ENCODE results near the gene SRSF4.

Gene SRSF4

DNA sequence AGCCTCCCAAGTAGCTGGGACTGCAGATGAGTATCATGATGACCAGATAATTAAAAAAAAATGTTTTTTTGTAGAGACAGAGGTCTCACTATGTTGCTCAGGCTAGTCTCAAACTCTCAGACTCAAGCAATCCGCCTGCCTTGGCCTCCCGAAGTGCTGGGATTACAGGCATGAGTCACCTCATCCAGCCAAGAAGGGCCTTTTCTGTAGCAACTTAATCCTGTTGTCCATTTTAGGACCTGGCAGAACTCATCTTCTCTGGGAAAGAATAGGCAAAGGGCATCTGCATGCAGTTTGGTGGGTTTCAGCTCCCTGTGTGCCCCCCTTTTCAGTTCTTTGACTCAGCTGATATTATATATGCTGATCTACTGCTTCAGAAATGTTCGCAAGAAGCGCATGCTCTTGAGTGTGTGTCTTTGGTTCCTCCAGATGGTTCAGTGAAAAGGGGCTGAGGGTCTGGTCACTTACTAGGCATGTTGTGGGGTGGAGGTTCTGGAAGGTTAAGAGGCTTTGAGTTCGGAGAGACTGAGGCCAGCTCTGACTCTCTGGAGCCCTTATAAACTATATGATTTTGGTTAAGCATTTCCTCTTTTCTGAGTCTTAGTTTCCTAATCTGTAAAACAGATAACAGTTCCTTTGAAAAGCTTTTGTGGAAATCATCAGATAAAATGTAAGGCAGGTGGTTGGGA lies 19.4 kb upstream of the SRSF4 start:
- no peak for DNase-seq (ENCODE audit: low read depth in 2 of 2)

DNA sequence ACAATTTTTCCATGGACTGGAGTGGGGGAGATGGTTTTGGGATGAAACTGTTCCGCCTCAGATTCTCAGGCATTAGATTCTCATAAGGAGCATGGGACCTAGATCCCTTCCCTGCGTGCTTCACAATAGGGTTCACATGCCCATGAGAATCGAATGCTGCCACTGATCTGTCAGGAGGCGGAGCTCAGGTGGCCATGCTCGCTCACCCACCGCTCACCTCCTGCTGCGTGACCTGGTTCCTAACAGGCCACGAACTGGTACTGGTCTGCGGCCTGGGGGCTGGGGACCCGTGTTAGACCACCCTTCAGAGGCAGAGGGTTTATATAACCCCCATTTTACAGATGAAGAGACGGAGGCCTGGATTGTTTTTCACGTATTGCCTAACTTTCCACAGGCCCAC lies 16.3 kb upstream of the SRSF4 start:
- DNase-seq (ENCODE audit: low read depth in 2 of 2) = no peak

DNA sequence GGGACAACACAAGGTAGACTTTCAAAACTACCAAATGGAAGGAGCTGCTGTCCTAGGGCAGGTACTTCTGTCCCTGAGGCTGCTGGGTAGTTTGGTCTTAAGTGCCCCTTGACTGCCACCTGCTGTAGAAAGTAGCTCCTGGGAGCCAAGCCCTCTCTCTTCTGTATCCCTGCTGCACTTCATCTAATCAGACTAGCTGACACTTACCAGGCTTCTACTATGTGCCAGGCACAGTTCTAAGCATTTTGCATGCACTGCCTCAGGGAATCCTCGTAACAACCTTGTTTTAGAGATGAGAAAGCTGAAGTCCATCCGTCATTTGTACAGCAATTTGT lies 15.9 kb upstream of the SRSF4 start:
- DNase-seq (ENCODE audit: low read depth in 2 of 2) = no peak

DNA sequence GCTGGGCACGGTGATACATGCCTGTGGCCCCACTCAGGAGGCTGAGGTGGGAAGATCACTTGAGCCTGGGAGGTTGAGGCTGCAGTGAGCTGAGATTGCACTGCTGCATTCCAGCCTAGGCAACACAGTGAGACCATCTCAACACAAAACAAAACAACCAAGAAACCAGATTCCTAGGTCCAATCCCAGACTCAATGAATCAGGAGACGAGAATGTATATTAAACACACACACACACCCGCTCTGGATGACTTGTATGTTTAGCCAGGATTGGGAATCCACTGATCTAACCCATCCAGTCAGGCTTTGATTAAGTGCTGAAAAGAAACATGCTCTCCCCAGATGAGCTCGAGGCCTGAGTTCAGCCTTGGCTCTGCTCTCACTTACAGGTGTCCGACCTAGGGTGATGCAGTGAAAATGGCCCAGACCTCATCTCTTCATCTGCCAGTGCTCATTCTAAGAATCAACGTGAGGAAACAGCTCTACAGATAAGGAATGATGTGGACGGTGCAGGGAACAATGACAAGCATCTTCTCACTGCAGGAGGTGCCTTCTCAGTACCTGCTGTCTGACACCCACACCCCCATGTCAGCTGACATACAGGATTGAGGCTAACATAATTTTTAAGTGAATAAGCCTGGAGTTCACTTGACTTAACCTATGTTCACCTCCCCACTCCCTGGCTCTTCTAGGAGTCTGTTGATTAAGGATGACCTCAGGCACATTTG lies 15.3 kb upstream of the SRSF4 start:
- DNase-seq (ENCODE audit: low read depth in 2 of 2) = no peak

DNA sequence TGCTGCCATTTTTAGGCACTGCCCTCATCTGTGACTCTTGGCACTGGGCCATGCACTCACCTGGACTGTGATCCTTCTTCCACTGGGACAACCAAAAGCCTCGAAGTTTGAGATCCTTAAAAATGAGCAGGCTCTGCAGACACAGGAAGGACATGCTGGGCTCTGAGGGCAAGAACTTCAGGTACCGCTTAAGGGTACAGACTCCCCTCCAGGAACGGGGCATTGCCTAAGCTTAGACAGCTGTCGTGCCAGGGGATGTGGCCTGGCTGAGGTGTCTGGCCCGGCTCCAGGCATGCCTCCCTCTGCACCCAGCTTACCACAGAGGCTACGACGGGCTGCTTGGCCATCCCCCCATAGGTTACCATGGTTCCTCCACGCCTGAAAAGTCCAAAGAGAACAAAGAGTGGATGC lies 14.2 kb upstream of the SRSF4 start:
- DNase-seq (ENCODE audit: low read depth in 2 of 2) = no peak

DNA sequence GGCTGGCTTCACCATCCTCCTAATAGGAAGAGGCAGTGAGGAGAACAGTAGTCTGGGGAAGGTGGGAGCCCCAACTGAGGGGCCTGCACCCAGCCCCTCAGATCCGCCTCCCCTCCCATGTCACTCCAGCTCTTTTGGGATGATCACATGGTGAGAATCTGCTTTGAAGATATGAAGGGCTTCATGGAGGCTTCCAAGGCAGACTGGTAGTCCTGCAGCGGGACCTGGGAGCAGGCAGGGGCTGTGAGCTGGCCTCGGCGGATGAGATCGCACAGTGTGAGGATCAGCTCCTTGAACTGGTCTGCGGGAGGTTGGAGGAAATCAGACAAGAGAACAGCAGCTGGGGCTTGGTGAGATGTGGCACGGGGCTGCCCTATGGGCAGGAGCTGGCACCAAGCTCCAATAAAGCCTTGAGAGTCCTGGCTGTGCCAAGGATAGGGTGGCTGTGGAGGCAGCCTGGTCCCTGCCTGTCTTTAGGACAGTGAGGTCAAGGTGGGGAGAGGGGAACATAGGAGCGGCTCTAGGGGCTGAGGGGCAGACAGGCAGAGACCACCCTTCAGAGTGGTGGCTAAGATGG lies 12.3 kb upstream of the SRSF4 start:
- no peak for DNase-seq (ENCODE audit: low read depth in 2 of 2)

DNA sequence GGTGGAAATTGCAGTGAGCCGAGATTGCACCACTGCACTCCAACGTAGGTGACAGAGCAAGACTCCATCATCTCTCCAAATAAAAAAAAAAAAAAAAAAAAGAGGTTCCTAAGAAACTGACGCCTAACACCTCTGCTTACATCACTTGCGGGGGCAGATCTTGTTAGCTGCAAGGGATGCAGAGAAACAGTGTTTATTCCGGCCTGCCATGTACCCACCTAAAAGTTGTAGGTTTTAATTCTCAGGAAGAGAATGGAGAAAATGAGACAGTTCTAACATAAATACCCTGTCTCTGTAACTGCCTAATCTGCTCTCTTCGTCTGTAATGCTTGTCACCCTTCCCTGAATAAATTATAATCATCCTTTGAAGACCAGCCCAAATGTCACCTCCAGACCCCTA lies 9.0 kb upstream of the SRSF4 start:
- no peak for DNase-seq (ENCODE audit: low read depth in 2 of 2)

DNA sequence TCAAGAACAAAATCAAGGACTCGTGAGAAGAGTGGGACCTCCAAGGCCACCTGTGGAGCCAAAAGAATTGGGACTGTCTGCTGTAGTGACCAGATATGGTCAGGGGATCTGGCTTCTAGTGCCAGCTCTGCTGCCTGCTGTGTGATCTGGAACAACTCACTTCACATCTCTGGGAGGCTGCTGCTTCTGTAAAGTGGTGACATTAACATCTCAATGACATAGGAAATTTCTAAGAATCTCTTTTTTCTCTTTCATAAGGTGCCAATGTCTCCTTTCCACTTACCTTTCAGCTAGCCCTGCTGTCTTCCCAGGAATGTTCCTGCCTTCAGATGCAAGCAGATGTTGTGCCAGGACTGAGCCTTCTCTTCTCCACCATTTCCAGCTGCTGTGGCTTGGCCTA lies 5.0 kb upstream of the SRSF4 start:
- DNase-seq (ENCODE audit: low read depth in 2 of 2) = no peak

DNA sequence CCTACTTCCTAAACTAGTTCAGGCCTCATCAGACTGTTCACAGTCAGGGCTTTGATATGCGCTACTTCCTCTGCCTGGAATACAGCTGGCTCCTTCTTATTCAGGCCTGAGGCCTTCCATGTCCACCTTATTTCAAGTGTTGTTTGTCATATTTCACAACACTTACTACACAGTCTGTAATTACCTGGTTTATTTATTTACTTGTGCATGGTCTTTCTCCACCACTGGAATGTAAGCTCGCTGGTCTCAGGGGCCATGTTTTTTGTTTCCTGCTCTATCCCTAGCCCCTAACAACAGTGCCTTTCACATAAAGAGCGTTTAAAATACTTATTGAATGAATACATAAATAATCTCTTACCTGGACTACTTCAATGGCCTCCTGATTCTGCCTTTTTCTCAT lies 4.6 kb upstream of the SRSF4 start:
- no peak for DNase-seq (ENCODE audit: low read depth in 2 of 2)

DNA sequence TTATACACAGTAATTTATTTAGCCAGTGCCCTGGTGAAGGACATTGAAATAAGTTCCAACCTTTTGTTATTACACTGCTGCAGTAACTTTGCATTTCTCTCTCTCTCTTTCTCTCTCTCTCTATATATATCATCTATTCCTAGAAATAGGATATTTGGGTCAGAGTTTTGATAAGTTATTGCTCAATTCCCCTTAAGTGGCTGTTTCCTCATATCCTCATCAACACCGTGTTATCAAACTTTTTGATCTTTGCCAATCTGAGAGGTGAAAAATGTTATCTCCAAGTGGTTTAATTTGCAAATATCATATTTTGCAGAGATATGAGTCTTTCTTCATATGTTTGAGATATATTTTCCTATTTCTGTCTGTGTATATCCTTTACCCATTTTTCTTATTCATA lies 1.6 kb upstream of the SRSF4 start:
- no peak for DNase-seq (ENCODE audit: low read depth in 2 of 2)

DNA sequence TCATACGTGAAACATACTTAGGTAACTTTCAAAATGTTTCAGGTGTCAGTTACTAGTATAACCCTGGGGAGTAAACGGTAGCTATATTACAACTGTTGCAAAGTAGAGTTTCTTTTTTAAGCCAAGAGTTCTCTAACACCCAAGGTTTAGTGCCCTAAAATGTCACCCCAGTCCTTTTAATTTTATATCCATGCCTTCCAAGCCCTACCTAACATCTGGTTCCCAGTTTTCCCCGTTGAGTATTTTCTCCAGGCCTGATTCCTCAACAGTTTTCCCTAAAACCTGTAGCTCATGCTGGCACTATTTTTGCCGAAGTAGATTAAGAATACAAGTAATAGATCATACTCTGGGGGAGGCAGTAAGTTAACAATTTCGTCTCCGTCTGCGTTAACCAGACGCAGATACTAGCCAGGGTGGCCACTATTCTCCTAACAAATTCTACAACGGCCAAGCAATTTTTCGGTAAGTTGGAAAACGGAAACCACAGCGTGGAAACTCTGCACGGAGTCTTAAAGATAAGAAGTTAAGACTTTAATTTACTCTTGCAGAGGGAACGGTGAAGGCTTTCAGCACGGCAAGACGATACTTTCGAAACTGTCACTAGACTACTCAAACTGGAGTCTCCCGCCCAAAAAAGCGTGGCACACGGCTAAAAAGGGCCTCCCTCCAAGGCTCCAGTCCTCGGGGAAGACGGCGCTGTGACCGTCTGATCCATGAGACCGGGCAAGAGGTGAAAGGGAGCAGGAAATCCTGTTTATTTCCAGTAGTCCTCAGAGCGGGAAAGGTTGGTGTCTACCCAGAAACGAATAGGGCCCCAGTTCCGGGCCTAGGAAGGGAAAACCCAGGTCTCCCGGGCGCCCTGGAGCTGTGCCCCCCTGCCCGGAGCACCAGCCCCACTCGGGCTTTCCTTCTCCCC lies 945 bp downstream of the SRSF4 start:
- DNase-seq (ENCODE audit: low read depth in 2 of 2) = no peak

DNA sequence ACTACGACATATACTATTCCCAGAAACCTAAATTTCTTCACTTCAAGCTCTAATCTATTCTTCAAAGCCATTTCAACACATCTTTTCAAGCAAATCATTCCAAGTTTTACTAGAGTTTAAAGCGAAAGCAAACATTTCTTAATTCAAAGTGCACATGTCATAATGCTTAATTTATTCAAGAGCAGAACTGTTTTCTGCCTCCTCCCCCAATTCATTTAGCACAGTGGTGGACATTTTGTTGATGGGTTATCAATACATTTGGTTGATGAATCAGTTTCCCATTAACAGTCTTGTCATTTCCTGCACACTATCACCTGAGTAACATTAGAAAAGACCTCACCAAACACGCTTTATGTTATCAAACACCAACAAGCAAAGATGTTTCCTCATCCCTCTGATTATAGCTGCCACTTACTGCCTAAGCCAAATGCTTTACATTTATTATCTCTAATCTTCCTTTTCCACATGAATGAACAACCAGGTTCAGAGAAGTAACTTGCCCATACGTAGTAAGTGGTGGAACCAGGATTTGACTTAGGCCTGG lies 2.0 kb downstream of the SRSF4 start:
- DNase-seq (ENCODE audit: low read depth in 2 of 2) = no peak

DNA sequence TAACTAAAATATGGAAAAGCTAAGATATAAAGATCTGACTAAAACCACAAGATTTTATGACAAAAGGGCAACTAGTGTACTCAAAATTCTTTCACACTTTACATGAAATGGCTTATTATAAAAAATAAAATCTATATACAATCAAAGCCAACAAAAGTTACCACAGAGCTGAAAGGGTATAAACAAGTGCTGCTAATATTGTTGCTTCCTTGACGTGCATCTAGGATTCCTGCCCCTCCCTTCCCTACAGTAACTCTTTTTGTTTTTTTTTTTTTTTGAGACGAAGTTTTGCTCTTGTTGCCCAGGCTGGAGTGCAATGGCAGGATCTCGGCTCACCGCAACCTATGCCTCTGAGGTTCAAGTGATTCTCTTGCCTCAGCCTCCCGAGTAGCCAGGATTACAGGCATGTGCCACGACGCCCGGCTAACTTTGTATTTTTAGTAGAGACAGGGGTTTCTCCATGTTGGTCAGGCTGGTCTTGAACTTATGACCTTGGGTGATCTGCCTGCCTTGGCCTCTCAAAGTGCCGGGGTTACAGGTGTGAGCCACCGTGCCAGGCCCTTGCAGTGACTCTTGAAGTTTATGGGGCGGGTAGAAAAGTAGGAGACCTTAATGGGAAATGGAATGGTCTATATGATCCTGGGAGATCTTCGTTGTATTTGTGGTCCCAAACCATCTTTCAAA lies 4.5 kb downstream of the SRSF4 start:
- no peak for DNase-seq (ENCODE audit: low read depth in 2 of 2)

DNA sequence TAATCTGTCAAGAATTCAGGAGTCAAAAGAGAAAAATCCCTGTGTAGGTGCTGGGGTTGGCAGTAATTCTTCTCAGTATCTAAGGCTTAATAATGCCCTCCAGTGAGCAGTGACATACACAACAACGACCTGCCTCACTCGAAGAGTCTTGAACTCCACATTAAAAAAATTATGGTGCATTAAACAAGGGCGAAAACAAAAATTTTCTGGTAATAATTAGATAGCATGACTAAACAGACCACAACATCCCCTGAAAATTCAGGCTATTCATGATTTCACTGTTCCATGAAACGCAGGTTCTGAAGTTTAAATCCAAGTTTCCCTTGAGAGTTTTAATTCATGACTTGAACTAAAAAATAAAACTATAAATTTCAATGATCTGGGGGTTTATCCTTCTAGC lies 5.1 kb downstream of the SRSF4 start:
- no peak for DNase-seq (ENCODE audit: low read depth in 2 of 2)

DNA sequence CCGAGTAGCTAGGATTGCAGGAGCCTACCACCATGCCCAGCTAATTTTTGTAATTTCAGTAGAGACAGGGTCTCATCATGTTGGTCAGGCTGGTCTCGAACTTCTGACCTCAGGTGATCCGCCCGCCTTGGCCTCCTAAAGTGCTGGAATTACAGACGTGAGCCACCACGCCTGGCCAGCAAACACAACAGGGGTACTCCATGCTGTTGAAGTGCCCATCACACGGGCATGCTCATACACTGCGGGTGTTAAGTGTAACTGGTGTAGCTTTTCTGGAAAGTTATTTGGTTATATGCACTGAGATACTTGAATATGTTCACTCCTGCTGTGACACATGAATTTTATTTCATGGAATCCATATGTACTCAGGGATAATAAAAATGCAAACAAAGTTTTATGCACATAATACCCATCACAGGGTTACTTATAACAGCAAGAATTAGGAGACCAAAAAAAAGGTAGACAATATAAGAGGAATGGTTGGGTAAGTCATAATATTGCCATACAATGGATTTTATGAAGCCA lies 9.2 kb downstream of the SRSF4 start:
- no peak for DNase-seq (ENCODE audit: low read depth in 2 of 2)

DNA sequence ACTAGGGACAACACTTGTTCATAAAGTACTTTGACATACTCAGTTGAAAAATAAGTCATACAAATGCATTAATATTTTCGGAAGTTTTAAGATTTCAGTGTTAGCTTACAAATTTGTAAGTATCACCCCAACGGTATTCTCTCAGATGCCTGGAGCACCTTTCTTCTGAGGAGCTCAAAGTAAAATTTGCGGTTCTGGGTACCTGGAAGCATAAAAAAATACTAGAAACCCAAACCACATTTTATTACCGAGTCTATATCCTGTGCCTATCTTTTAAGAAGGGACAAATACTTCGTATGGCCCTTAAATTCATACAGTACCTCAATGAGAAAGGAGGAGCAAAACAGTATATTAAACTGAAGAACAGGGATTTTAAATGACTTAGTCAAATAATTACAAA lies 10.2 kb downstream of the SRSF4 start:
- DNase-seq (ENCODE audit: low read depth in 2 of 2) = no peak

DNA sequence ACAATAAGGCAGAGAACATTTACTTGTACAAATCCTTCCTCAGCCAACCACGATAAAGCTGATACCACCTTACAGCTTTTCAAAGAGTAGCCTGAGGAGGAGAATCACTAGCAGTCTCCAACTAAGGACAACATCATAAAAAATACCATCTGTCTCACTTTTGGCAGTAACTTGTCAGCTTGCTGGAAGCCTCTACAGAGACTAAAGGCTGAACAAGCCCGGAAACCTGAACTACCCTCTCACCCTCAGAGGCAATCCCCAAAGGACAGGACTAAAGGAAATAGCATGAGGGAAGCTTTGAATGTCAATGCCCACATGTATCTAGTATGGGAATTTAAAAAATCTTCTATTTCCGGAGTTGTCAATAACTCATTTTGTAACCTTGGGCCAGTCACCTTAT lies 10.6 kb downstream of the SRSF4 start:
- DNase-seq (ENCODE audit: low read depth in 2 of 2) = no peak

DNA sequence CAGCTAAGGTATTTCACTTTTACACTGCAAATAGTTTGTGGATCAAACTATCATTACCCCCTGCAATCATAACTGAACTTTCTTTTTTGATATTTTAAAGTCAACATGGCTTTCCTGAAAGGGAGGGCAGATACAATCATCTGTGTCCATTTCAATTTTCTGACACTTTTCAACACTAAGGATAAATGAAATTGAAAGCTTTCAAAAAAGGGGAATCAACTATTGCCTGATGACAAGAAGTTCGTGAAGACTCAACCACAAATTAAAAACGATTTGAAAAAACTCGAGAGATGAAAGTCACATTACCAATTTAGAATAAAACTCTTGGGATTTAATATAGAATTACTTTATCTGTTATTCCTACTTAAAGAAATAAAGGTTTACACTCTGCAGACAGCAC lies 11.7 kb downstream of the SRSF4 start:
- DNase-seq (ENCODE audit: low read depth in 2 of 2) = no peak

DNA sequence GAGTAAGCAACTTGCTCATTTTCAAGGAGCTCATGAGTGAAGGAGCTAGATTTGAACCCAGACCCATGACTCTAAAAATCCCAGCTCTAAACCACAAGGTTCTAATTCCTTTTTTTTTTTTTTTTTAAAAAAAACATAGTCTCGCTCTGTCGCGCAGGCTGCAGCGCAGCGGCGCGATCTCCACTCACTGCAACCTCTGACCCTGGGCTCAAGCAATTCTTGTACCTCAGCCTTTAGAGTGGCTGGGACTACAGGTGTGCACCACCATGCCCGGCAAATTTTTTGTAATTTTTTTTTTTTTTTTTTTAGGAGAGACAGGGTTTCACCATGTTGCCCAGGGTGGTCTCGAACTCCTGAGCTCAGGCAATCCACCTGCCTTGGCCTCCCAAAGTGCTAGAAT lies 13.8 kb downstream of the SRSF4 start:
- no peak for DNase-seq (ENCODE audit: low read depth in 2 of 2)

DNA sequence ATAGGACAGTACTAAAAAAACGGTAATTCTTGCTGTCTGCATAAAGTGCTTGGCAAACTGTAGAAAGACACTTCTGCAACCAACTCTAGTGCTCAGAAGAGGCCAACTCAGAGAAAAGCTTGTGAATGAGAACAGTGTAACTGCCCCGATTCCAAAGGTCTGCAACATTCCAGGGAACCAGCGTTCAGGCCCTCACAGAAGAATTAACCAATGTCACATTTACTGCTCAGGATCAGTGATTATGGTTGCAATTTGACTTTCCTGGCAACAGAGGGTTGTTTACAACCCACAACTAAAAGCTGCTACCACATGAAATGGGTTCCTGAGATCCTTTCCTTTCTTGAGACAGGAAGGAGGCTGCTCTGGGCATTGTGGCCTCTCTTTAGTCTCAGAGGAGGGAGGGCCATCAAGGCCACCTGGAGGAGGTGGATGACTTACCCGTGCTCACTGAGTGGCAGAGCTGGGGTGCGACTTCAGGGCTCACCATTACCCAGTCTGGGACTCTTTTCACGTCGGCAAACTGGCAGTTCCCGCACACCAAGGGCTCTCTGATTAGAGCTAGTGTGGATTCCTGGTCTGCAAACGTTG lies 15.3 kb downstream of the SRSF4 start:
- no peak for DNase-seq (ENCODE audit: low read depth in 2 of 2)

DNA sequence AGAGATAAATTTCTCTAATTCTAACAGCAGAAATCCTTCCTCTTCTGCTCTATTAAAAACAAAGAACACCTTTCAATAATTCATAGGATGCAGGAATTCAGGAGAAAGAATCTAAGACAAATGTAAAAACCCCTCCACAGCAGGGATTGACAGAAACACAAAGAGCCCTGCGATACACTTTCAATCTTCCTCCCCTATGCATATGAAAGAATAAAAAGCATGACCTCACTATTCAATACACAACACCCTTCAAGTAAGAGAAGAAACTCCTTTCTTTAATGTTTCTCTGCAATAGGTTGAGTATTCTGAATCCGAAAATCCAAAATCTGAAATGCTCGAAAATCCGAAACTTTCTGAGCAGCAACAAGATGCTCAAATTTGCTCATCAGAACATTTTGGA lies 17.1 kb downstream of the SRSF4 start:
- no peak for DNase-seq (ENCODE audit: low read depth in 2 of 2)
